Transverse colon (tissue), 1 donor: ENCODE measurements around the gene FAM131B.

Experiments
- EP300 ChIP-seq: sonication (generic); formaldehyde crosslinking; IDR thresholded peaks from one replicate; pipeline ENCODE4 v1.6.1; 2017; ENCODE audit warnings: antibody characterized with exemption, low read depth
- POLR2A ChIP-seq: fragments of 450-650 bp; IDR thresholded peaks from one replicate; pipeline ENCODE4 v1.6.1; 2016; ENCODE audit warnings: antibody characterized with exemption, mild to moderate bottlenecking, moderate library complexity

DNA sequence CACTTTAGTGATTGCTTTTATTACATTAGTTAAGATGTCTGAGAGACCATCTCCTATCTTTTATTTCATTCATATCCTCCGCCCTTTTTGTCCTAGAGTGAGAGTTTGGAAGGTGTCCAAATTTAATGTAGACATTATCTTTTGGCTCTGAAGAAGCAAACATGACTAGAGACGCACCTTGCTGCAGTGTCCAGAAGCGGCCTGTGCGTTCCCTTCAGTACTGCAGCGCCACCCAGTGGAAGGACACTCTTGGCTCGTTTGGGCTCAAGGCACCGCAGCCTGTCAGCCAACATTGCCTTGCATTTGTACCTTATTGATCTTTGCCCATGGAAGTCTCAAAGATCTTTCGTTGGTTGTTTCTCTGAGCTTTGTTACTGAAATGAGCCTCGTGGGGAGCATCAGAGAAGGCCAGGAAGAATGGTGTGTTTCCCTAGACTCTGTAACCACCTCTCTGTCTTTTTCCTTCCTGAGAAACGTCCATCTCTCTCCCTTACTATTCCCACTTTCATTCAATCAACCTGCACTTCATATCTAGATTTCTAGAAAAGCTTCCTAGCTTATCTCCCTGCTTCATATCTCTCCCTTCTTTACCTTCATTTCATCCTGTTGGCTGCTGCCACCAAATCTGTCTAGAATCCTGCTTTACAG lies 57.0 kb downstream of the FAM131B start:
- TF ChIP-seq EP300 (no peak), POLR2A (no peak)
